GM19397 (cell line): ENCODE measurements around the gene AFTPH.
"Not testable (repeated sequence)": the region's sequence is repeated elsewhere in the genome, so short reads cannot be mapped to it uniquely, and the experiment has no call there.

Experiments
- ATAC-seq: cut with Tn5 transposase; IDR thresholded peaks from one replicate; pipeline ENCODE4 v1.9.1; 2021; ENCODE audit warnings: mild to moderate bottlenecking, moderate library complexity; ENCODE audit not compliant: unreplicated experiment

AFTPH gene

GRCh38 chr2:64498438-64498837 lies 25.7 kb upstream of the AFTPH start:
- ATAC-seq = no peak

- ATAC-seq = no peak
Measured at GRCh38 chr2:64500549-64500948, 23.6 kb upstream of the AFTPH start.

GRCh38 chr2:64501946-64502345 lies 22.2 kb upstream of the AFTPH start:
- ATAC-seq = no peak

GRCh38 chr2:64502860-64503259 lies 21.3 kb upstream of the AFTPH start:
- ATAC-seq = no peak

GRCh38 chr2:64504774-64505720 lies 19.1 kb upstream of the AFTPH start:
- no peak for ATAC-seq

- ATAC-seq = no peak
Measured at GRCh38 chr2:64506686-64507085, 17.4 kb upstream of the AFTPH start.

GRCh38 chr2:64514008-64514407 lies 10.1 kb upstream of the AFTPH start:
- no peak for ATAC-seq

GRCh38 chr2:64515086-64515485 lies 9.0 kb upstream of the AFTPH start:
- ATAC-seq = no peak

GRCh38 chr2:64516651-64517510 lies 7.2 kb upstream of the AFTPH start:
- no peak for ATAC-seq

GRCh38 chr2:64517511-64517884 lies 6.6 kb upstream of the AFTPH start:
- ATAC-seq = no peak

GRCh38 chr2:64522843-64523428 lies 1.2 kb upstream of the AFTPH start:
- ATAC-seq = no peak

GRCh38 chr2:64524604-64525316 lies 632 bp downstream of the AFTPH start:
- ATAC-seq = peak; percentile 6

GRCh38 chr2:64525317-64525613 lies 1.1 kb downstream of the AFTPH start:
- ATAC-seq = no peak

GRCh38 chr2:64526034-64526433 lies 1.9 kb downstream of the AFTPH start:
- no peak for ATAC-seq

- ATAC-seq = not testable (repeated sequence)
Measured at GRCh38 chr2:64530946-64531345, 6.8 kb downstream of the AFTPH start.

- ATAC-seq = no peak
Measured at GRCh38 chr2:64532030-64532429, 7.9 kb downstream of the AFTPH start.

- ATAC-seq = no peak
Measured at GRCh38 chr2:64533882-64534281, 9.8 kb downstream of the AFTPH start.

GRCh38 chr2:64534363-64534762 lies 10.2 kb downstream of the AFTPH start:
- ATAC-seq = no peak

- ATAC-seq = no peak
Measured at GRCh38 chr2:64535024-64535423, 10.9 kb downstream of the AFTPH start.

- ATAC-seq = no peak
Measured at GRCh38 chr2:64537991-64538390, 13.9 kb downstream of the AFTPH start.
